ENCODE results near the gene CDC123. TPM values are rescaled to one million over a fixed set of nuclear protein-coding genes. Genes with fewer than 3 reads are reported as not detected.
"Not testable (repeated sequence)": the region's sequence is repeated elsewhere in the genome, so short reads cannot be mapped to it uniquely, and the experiment has no call there.

CDC123 gene
- total RNA-seq, 1 donor from 2014 or later: 208 TPM

DNA sequence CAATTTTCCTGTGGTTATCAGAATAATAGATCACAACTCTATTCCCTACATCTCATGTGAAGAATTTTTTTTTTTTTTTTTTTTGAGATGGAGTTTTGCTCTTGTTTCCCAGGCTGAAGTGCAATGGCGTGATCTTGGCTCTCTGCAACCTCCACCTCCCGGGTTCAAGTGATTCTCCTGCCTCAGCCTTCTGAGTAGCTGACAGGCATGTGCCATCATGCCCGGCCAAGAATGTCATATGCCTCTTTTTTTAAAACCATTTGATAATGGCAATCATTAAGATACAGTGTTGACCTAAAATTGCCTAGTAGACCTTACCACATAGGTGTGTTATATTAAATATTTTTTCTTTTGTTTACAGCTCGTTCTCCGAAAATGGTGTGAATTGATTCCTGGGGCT lies 38.7 kb downstream of the CDC123 start:
- not testable (repeated sequence) for DNase-seq (ENCODE audit: low read depth, low spot score)

DNA sequence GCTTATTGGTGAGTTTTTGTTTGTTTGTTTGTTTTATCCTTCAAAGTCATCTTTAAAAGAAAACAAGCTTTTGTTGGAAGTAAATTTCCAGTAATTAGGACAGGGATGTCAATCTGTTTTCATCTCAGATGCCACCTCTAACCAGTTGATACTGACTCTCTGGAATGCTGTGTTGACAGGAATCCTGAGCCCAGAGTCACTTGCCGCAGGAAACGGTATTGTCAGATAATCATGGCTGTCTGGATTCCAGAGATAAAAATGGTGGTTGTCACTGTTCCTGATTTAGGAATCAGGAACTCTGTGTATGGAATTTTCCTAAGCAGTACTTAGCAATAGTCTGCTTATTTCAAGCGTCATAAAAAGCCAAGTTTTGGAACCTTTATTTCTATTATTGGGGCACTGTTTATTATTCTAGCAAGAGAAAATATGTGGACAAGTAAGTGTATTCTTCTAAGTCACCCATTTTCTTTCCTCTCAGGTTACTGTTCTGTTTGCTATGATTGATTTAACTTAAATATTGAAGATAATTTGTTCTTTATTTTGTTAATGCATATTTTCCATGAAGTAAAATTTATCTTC lies 39.2 kb downstream of the CDC123 start:
- peak; percentile 26 for DNase-seq (ENCODE audit: low read depth, low spot score)

DNA sequence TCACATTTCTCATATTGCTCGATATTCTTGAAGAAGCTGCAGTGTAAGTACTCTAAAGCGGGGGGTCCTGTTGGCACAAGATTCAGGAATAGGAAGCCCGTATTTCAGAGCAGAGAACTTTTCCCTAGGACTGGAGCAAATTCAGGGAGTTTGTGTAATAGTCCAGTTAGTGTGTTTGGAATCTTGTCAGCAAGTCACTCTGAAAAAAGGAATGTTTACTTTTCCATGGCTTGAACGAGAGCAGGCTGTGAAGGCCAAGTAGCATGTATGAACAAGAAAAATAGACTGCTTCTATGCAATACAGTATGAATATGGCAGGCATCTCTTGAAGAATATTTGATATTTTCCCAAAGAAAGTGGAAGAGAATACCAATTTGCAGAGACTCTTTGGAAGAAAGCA lies 39.8 kb downstream of the CDC123 start:
- no peak for DNase-seq (ENCODE audit: low read depth, low spot score)

- no peak for DNase-seq (ENCODE audit: low read depth, low spot score)
Observed at GRCh38 chr10:12237265-12238220, 41.6 kb downstream of the CDC123 start.

DNA sequence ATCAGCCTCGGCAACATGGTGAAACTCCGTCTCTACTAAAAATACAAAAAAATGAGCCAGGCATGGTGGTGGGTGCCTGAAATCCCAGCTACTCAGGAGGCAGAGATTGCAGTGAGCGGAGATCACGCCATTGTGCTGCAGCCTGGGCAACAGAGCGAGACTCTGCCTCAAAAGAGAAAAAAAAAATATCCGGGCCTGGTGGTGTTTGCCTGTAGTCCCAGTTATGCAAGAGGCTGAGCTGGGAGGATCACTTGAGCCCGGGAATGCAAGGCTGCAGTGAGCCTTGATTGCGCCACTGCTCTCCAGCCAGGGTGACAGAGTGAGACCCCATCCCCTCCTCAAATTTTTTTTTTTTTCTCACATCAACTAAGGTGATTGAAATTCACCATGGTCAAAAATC lies 42.8 kb downstream of the CDC123 start:
- DNase-seq (ENCODE audit: low read depth, low spot score): no peak

GRCh38 chr10:12241810-12242529 lies 46.0 kb downstream of the CDC123 start:
- no peak for DNase-seq (ENCODE audit: low read depth, low spot score)

DNA sequence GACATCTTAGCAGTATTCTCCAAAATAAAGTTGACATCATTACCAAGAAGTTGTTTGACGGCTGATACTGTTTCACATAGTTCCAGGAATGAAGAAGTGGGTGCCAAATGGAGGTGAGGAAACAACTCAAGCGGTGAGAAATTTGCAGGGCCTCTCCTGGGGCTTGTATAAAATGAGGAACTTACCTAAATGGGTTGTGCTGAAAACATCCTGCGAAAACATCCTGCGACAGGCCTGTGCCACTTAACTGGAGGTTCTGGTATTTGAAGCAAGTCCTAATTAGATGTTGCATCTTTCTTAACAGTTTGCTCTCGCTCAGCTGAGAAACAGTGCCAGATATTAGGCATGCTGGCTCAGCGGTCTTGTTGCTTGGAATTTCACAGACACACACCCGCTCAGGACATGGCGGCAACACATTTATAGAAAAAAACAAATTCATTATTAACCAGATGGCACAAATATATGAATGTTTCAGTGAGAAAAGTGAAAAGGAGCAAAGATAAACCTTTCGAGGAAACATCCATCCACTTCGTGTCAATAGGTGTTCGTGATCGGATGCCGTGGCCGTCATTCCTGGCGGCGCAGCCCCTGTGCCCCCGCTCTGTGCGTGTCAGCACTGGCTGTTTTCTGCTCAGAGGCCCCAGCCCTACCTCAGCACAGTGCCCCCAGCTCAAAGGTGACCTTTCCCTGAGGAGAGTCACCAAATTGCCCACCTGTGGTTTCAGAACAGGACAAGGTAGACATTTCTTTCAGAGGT lies 48.1 kb downstream of the CDC123 start:
- DNase-seq (ENCODE audit: low read depth, low spot score): no peak

DNA sequence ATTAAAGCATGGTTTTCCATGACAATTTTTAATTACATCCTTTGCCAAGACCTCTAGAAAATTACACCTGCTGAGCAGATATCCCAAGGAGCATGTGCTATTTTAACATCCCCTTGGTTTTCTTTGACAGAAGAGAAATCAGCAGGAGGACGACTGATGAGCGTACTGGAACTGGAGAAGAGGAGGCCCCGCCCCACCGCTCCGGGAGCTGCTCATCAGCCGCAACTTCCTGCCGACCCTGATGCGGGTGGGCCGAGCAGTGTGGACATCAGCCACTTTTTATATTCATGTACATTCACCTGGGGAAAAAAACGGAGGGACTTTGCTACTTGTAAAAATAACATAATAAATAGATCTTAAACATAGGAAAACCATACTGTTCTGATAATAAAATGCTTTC lies 54.2 kb downstream of the CDC123 start:
- DNase-seq (ENCODE audit: low read depth, low spot score): no peak

DNA sequence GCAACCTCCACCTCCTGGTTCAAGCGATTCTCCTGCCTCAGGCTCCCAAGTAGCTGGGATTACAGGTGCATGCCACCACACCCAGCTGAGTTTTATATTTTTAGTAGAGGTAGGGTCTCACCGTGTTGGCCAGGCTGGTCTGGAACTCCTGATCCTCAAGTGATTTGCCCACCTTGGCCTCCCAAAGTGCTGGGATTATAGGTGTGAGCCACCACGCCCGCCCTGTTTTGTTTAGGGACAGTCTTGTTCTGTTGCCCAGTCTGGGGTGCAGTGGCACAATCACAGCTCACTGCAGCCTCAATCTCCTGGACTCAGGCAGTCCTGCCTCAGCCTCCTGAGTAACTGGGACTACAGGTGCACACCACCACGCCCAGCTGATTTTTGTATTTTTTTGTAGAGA lies 54.7 kb downstream of the CDC123 start:
- DNase-seq (ENCODE audit: low read depth, low spot score): not testable (repeated sequence)

- no peak for DNase-seq (ENCODE audit: low read depth, low spot score)
Observed at GRCh38 chr10:12251581-12251980, 55.6 kb downstream of the CDC123 start.

- no peak for DNase-seq (ENCODE audit: low read depth, low spot score)
Observed at GRCh38 chr10:12252882-12253546, 57.0 kb downstream of the CDC123 start.

DNA sequence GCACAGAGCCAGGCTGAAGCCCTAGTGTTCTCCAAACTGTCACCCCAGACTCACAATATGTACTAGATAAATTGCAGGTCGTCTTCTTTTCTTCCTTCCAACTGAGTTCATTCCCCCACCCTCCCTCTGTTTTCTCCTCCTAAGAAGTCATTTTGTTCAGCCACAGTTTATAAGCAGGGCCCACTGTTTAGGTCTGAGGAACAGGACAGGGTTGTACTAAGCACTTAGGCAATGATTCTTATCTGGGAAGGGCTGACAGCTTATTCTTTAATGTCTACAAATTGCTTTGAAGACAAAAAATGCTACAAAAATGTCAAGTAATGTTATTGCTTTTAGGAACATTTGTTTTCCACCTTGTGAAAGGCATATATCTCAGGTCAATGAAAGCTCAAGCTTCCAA lies 59.1 kb downstream of the CDC123 start:
- DNase-seq (ENCODE audit: low read depth, low spot score): no peak

- no peak for DNase-seq (ENCODE audit: low read depth, low spot score)
Observed at GRCh38 chr10:12259988-12260387, 64.0 kb downstream of the CDC123 start.

DNA sequence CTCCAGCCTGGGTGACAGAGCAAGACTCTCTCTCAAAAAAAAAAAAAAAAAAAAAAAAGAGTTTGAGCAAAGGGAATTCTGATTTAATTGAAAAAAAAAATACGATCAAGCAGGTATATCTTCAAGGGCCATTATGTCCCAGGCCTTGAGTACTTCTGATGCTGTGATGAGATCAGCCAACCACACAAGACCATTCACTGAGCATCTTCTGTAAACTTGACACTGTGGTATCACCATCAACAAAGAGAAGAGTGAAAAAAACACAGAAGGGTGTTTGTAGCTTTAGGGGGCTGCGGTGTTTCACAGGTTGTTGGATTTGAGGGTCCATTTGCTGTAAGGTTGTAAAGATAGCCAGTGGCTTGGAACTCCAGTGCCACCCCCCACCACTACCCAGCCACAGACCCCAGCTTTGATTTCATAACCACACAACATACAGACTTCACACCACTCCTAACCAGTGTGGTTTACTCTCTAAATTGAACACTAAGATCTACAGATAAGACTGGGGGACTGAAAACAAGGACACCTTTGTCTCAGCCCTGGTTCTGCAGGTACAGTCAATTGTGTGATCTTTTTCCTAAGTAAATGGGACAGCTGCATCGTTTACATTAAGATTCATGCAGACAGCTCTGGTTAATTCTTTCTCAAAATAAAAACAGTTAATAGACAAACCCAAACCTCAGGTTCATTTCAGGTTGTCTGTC lies 66.4 kb downstream of the CDC123 start:
- DNase-seq (ENCODE audit: low read depth, low spot score): no peak

- no peak for DNase-seq (ENCODE audit: low read depth, low spot score)
Observed at GRCh38 chr10:12264204-12264940, 68.4 kb downstream of the CDC123 start.

- DNase-seq (ENCODE audit: low read depth, low spot score): no peak
Observed at GRCh38 chr10:12269056-12269455, 73.1 kb downstream of the CDC123 start.

- DNase-seq (ENCODE audit: low read depth, low spot score): no peak
Observed at GRCh38 chr10:12271210-12271540, 75.2 kb downstream of the CDC123 start.

- not testable (repeated sequence) for DNase-seq (ENCODE audit: low read depth, low spot score)
Observed at GRCh38 chr10:12277862-12278261, 81.9 kb downstream of the CDC123 start.

DNA sequence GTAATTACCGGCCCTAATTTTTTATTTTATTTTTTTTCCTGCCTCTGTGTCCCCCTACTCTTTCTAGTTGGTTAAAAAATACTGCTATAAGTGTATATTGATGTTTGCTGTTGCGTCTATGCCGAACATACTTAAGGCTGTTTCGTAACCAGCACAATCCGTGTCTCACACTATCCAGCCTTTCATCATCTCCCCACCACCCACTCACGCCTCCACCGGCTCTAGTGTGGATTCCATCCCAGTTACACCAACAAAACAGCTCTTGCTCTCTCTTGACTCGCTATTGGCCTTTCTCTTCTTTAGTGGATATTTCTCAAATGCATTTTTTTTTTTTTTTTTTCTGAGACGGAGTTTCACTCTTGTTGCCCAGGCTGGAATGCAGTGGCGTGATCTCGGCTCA lies 83.3 kb downstream of the CDC123 start:
- DNase-seq (ENCODE audit: low read depth, low spot score): no peak

GRCh38 chr10:12287772-12288171 lies 91.8 kb downstream of the CDC123 start:
- no peak for DNase-seq (ENCODE audit: low read depth, low spot score)

Measured in pulmonary artery endothelial cell (primary cell).